ENCODE results near the gene PCSK2.

DNA sequence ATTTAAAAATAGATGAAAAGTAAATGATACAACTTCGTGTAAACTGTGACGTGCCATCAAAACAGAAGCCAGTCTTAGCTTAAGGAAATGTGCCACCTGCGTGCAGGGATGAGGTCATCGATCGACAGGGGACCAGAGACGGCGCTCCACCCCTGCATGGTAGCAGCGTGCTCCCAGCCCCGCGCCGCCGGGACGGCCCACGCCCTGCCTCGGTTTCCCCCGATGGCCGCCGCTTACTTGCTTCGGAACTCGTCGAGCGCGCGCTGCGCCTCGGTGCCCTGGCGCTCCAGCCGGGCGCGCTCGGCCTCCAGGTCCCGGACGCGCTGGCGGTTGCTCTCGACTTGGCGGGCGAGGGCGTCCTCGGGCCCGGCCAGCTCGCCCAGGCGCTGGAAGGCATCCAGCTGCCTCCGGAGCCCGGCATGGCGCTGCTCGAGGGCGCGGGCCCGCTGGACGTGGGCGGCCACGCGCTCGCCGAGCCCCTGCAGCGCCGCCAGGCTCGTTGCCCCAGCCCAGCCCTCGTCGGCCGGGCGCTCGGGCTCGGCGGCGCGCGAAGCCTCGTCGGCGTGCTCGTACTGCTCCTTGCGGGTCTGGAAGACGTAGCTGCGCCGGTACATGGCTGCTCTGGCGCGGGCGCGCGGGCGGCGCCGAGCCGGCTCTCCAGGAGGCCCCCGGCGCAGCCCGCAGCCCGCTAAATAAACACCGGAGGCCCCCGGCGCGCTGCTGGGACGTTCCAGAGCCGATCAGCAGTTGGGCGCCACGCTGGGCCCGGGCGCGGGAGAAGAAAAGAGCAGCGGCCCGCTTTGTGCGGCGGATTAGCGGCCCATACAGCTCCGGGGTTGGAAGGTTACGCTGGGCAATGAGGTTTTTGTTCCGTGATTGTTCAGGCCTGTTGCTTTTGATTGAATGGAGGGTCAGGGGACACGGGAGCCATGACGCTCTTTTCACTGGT, 304.1 kb downstream of the PCSK2 start, which contains the start of gene BFSP1:
- TF ChIP-seq CTCF (IDR thresholded peaks at IDR 0.05; ENCODE audit: poor library complexity) (peak; percentile 3), EZH2 (IDR thresholded peaks at IDR 0.05; ENCODE audit: borderline replicate concordance) (no peak)
